ENCODE results near the gene C12orf60. TPM values are rescaled to one million over a fixed set of nuclear protein-coding genes. Genes with fewer than 3 reads are reported as not detected.

The C12orf60 gene
- total and polyA plus RNA-seq, 2 of the 8 experiments (the other 6 are each of a cell fraction or from before 2014, with no cell fraction given): 1.2 to 1.5 TPM

DNA sequence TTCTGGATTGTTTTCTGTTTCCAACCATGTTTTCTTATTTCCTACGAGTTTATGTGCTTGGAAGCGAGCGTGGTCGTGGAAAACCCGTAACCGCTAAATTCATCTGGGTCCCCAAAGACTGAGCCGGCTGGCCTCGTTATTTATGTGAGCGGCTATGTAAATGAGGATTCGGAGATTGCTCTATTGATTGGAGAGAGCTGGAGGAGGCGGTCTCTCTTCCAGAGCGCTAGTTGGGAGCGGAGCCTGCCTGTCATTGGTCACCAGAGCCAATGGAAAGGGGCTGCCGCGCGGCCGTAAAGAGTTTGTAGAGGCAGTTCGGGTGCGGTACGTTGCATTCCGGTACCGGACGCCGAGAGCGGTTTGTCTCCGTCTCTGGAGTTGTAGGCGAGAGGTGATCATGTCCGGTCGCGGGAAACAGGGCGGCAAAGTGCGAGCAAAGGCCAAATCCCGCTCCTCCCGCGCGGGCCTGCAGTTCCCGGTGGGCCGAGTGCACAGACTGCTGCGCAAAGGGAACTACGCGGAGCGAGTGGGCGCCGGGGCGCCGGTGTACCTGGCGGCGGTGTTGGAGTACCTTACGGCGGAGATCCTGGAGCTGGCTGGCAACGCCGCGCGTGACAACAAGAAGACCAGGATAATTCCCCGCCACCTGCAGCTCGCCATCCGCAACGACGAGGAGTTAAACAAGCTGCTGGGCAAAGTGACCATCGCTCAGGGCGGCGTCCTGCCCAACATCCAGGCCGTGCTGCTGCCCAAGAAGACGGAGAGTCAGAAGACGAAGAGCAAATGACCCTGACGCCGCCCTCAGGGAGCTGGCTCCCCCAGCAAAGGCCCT, 29.2 kb upstream of the C12orf60 start:
- WGBS, 2 experiments (ENCODE audit: extremely low coverage in 1 of 2, insufficient coverage in 1 of 2, insufficient read length in 1 of 2, insufficient replicate concordance in 2 of 2, low coverage in 1 of 2, low lambda C conversion rate in 2 of 2, missing lambda C conversion rate in 1 of 2): 6% methylated on average over 65 of the region's 67 CpGs; no CpG with 5 or more reads in 1 of the 2 experiments
- peak; percentile 80 for TF ChIP-seq KDM4A (IDR thresholded peaks at IDR 0.05; ENCODE audit: low read depth, low read length, severe bottlenecking)
- TF ChIP-seq RFX5 (IDR thresholded peaks at IDR 0.05; ENCODE audit: borderline replicate concordance, low read depth, low read length): no peak
- TF ChIP-seq EZH2 (IDR thresholded peaks at IDR 0.05; ENCODE audit: low read depth, low read length, severe bottlenecking): peak; percentile 32
- TF ChIP-seq TBP (IDR thresholded peaks at IDR 0.05; ENCODE audit: low read depth, low read length): peak; percentile 99
- TF ChIP-seq HDAC2 (IDR thresholded peaks at IDR 0.05; ENCODE audit: borderline replicate concordance in 1 of 2, low read depth in 2 of 2, low read length in 2 of 2): no peak
- no peak for TF ChIP-seq JUN (IDR thresholded peaks at IDR 0.05; ENCODE audit: low read depth, low read length)
- no peak for TF ChIP-seq CBX8 (IDR thresholded peaks at IDR 0.05; ENCODE audit: borderline replicate concordance, low read depth, low read length)
- TF ChIP-seq, protein P1, sequence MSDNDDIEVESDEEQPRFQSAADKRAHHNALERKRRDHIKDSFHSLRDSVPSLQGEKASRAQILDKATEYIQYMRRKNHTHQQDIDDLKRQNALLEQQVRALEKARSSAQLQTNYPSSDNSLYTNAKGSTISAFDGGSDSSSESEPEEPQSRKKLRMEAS (IDR thresholded peaks at IDR 0.05): 0 out of 2 replicates have a peak, but pooled peaks have one; percentile 8

More for the DNA sequence above, 29.2 kb upstream of the C12orf60 start:
- Histone ChIP-seq H3K27ac (ENCODE audit: low read depth, low read length) (no peak overlapping the region), H4K91ac (replicated peaks; ENCODE audit: insufficient read length, low read length) (peak overlapping the region; percentile 70), H3K4me1 (replicated peaks in 1 of 4; ENCODE audit: control insufficient read depth in 3 of 4, insufficient read depth in 4 of 4, low read length in 3 of 4) (peaks cover 0 to 3% (median 0%) of the 10 kb centered on the region in 4 experiments; a peak in 1 of 7 replicates), H3K36me3 (ENCODE audit: control insufficient read depth in 2 of 4, insufficient read depth in 4 of 4, low read length in 3 of 4) (no peaks in the 10 kb centered on the region), H3K79me2 (ENCODE audit: control insufficient read depth in 1 of 2, insufficient read depth in 2 of 2, low read length in 2 of 2) (peaks cover 0 to 16% of the 10 kb centered on the region in 2 experiments; a peak in 2 of 4 replicates), H2BK5ac (ENCODE audit: low read depth, low read length) (peak overlapping the region; percentile 91), H3K4me2 (ENCODE audit: insufficient read depth in 1 of 2, low read depth in 2 of 2, low read length in 2 of 2) (peak overlapping the region; percentile 76 to 81), H3K4ac (replicated peaks; ENCODE audit: insufficient read length, low read depth, low read length) (no peak overlapping the region), H3K56ac (replicated peaks; ENCODE audit: insufficient read length, low read depth, low read length) (no peak overlapping the region), H4K8ac (ENCODE audit: extremely low read depth, insufficient read depth, low read length) (peak overlapping the region; percentile 11; the same call in 1 of the 2 replicates), H3K14ac (ENCODE audit: insufficient read length) (no peak overlapping the region), H2AFZ (ENCODE audit: low read length) (no peak overlapping the region), H4K20me1 (replicated peaks in 1 of 2; ENCODE audit: control insufficient read depth in 1 of 2, insufficient read depth in 2 of 2, low read length in 2 of 2) (peaks cover 0 to 8% of the 10 kb centered on the region in 2 experiments), H3K18ac (ENCODE audit: extremely low read depth, low read length) (peak overlapping the region; percentile 89), H3K4me3 (ENCODE audit: extremely low read depth in 1 of 4, insufficient read depth in 2 of 4, low read depth in 3 of 4, low read length in 4 of 4) (peak overlapping the region; percentile 75 to 93 (median 86)), H2BK12ac (ENCODE audit: low read depth, low read length) (peak overlapping the region; percentile 89; the same call in 1 of the 2 replicates), H2BK15ac (ENCODE audit: low read length) (peak overlapping the region; percentile 90; the same call in 1 of the 2 replicates), H3K9ac (replicated peaks in 1 of 4; ENCODE audit: extremely low read depth in 1 of 4, low read depth in 3 of 4, low read length in 3 of 4) (peak overlapping the region; percentile 51 to 64 (median 60); a peak in 6 of 7 replicates), H2AK5ac (ENCODE audit: low read depth, low read length) (no peak overlapping the region), H4K5ac (ENCODE audit: insufficient read length, low read depth, low read length) (peak overlapping the region; percentile 38), H3K23me2 (ENCODE audit: low read depth, low read length) (peaks cover 4% of the 10 kb centered on the region), H2BK120ac (replicated peaks; ENCODE audit: low read depth, low read length) (peak overlapping the region; percentile 29), H3K9me3 (ENCODE audit: insufficient read depth in 2 of 2, low read depth in 1 of 2, low read length in 1 of 2) (no peaks in the 10 kb centered on the region), H3K23ac (ENCODE audit: insufficient read length) (no peak overlapping the region), H2BK20ac (ENCODE audit: low read length) (peak overlapping the region; percentile 62; the same call in 1 of the 2 replicates), H3K79me1 (ENCODE audit: low read depth, low read length) (no peaks in the 10 kb centered on the region), H3K27me3 (replicated peaks in 1 of 4; ENCODE audit: control insufficient read depth in 3 of 4, extremely low read depth in 1 of 4, insufficient read depth in 3 of 4, low read length in 3 of 4) (no peaks in the 10 kb centered on the region)
- ChIA-PET CTCF (ENCODE audit: partially characterized antibody) (interaction anchor here (0.6 to 4.6 kb wide), 10 partner anchors 8 to 960 kb away, joined by 3 to 24 read pairs (median 3); no protein-coding TSS in a partner anchor), POLR2A (ENCODE audit: partially characterized antibody) (interaction anchor here (0.7 to 7.3 kb wide), 24 partner anchors 7 to 227 kb away, joined by 3 to 136 read pairs (median 4); partner anchors contain the start of genes C12orf60, GUCY2C and WBP11)
- DNase-seq (ENCODE audit: low read depth in 1 of 2, low spot score in 2 of 2) (peak in 1 of 2 experiments; percentile 91), FAIRE-seq (peak; percentile 7)

All from H1 (cell line).